LNCAP (cell line): ENCODE measurements around the gene ACP7.

Source experiments
- CTCF ChIP-seq: fragments of 450-650 bp; IDR thresholded peaks from 2 replicates; pipeline ENCODE4 v1.5.1; 2017; ENCODE audit warnings: mild to moderate bottlenecking

The ACP7 gene

DNA sequence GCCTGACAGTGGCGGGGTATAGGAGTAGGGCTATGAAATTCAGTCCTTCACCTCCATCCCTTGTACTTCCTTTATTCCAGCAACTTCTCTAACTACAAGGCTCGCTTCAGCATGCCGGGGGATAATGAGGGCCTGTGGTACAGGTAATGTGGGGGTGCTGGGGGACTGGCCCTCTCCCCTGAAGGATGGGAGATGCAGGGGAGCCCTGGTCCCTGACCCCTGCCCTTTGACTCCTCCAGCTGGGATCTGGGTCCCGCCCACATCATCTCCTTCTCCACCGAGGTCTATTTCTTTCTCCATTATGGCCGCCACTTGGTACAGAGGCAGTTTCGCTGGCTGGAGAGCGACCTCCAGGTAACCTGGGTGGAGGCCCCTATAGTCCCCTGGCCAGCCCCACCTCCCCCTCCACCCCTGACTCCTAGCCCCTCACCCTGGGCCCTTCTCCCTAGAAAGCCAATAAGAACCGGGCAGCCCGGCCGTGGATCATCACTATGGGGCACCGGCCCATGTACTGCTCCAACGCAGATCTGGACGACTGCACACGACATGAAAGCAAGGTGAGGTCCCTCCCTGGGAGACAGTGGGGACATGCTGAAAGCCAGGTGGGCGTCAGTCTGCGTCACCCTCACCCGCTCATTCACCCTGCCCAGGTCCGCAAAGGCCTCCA is 16.5 kb downstream of the ACP7 start:
- no peak for TF ChIP-seq CTCF

DNA sequence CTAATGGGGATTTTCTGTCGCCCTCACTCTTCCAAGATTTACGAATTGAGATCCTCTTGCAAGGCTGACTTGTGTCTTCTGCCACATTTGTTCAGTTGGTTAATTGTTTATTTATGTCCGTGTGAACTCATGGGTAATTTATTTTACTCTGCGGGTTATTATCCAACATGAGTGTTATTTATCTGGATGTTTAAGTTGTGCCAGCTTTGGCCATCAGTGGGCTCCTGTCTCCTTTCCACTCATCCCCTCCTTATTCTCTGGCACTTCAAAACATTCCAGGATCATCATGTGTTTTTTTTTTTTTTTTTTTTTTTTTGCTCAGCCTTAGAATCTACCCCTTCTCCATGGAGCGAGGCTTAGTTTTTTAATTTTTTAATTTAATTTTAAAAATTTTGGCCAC is 19.0 kb downstream of the ACP7 start:
- no peak for TF ChIP-seq CTCF

- TF ChIP-seq CTCF: no peak
These were observed 20.0 kb downstream of the ACP7 start for GRCh38 chr19:39104186-39104596.

DNA sequence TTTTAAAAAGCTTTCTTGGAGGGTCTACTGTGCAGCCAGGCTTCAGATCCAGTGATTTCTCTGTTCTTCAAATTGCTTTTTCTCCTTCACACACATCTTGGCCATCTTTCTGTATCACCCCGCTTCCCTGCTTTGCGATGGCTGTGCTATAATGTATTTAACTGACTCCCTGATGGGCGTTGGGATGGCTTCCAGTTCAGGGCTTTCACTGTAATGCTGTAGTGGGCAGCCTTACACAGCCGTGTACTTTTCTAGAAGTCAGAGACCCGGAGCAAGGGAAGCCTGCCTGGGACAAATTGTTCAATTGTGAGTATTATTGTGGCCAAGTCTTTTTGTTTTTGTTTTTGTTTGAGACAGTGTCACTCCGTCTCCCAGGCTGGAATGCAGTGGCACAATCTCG is 22.0 kb downstream of the ACP7 start:
- no peak for TF ChIP-seq CTCF

DNA sequence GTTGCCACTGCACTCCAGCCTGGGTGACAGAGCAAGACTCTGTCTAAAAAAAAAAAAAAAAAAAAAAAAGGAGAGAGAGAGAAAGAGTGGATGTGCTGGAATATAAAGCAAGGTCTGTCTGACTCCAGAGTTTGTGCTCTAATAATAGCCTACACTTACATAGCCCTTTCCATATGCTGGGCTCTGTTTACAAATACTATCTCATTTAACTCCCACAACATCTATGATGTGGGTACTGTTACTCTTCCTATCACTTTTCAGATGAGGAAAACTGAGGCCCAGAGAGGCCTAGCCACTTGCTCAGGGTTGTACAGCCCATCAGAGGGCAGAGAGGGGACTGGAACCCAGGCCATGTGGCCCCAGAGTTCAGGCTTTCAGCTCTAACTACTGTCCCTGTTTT is 25.5 kb downstream of the ACP7 start:
- no peak for TF ChIP-seq CTCF

- peak; percentile 89 for TF ChIP-seq CTCF
These were observed 26.2 kb downstream of the ACP7 start for GRCh38 chr19:39110263-39110967.

DNA sequence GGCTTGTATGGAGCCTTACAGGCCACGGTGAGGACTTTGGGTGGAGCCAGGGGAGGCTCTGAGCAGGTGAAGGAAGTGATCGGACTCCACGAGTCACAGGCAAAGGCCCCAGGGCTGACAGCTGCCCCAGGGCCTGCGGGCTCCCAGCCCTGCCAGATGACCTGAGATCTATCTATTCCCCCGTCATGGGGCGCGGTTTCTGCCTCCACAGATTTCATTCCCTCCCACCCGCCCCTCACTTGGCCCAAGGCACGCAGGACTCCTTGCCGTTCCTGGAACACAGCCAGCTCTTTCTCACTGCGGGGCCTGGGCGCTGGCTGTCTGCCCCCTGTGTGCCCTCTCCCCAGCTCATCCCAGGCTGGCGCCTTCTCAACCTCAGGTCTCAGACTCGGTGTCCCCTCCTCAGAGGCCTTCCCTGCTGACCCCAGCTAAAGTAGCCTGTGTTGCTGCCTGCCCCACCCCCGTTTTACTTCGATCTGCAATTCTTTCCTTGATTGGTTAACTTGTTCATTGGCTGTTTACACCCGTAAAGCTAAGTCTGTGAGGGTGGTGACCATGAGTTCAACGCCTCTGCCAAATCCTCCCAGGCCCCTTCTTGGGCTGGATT is 27.5 kb downstream of the ACP7 start:
- no peak for TF ChIP-seq CTCF
